ENCODE data around the gene CCBE1.
"Not testable (repeated sequence)": the region's sequence is repeated elsewhere in the genome, so short reads cannot be mapped to it uniquely, and the experiment has no call there.

Gene CCBE1

DNA sequence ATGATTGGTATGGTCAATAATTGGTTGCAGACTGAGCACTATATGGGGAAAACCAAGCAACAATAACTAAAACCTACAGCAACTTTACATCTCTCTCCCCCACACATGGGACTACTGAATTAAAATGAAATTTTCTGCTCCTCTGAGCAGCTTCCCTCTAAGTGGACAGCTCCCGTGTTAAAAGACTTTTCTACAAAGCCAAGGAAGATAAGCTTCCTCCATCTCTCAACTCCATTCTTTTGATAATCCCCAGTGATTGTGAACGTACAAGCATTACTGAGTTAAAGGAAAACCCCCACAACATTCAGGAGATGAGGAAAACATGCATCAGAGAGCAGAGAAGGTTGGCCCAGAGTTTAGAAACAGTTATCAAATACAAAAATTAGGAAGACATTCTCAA lies 21.9 kb downstream of the CCBE1 start:
- no peak for DNase-seq

DNA sequence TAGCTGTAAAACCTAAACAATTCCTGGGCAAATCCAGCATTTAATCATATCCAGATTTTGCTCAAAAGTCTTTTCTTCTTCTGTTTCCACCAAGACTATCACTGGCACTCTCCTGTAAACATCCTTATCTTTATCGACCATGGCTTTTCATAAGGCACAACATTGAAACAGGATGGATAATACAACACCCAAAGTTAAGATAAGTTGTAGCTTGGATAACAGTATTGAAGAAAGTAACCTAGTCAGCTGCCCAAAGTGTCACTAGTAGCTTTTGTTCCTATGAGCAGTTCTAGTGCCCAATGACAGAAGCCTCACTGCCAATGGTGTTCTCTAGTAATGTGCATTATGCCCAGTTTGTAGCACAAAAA lies 22.3 kb downstream of the CCBE1 start:
- DNase-seq = no peak

DNA sequence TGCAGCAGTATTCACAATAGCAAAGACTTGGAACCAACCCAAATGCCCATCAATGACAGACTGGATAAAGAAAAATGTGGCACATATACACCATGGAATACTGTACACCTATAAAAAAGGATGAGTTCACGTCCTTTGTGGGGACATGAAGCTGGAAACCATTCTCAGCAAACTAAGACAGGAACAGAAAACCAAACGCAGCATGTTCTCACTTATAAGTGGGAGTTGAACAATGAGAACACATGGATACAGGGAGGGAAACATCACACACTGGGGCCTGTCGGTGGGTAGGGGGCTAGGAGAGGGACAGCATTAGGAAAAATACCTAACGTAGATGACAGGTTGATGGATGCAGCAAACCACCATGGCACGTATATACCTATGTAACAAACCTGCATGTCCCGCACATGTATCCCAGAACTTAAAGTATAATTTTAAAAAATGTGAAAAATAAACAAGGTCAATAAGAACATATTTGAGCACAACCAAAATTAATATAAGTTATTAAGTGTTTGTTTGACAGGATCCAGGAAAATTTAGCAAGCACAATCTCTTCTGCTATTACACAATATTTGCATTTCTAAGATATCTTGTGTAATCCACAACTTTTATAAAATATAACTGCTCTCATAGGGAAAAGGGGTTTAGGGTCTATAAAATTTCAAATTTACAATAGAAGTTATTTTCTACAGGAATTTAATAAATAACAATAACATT lies 22.9 kb downstream of the CCBE1 start:
- DNase-seq = no peak

DNA sequence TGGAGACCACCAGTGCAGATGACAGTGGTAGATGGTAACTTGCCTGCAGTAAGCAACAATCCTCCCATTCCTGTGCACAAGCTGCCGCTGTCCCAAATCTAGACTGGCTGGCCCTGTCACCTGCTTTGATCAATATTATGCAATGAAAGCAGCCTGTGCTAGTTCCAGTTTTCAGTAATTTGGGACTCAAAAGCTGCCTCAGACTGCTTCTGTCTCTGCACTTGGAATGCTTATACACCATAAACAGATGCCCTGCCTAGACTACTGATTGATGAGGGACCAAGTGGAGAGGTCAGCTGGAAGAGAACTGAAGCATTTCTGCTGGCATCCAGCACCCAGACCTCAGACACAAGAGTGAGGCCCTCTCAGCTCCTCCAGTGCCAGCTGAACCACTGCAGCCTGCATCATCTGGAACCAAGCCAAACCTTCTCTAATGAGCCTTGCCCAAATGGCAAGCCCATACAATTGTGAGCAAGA lies 24.9 kb downstream of the CCBE1 start:
- DNase-seq = no peak

DNA sequence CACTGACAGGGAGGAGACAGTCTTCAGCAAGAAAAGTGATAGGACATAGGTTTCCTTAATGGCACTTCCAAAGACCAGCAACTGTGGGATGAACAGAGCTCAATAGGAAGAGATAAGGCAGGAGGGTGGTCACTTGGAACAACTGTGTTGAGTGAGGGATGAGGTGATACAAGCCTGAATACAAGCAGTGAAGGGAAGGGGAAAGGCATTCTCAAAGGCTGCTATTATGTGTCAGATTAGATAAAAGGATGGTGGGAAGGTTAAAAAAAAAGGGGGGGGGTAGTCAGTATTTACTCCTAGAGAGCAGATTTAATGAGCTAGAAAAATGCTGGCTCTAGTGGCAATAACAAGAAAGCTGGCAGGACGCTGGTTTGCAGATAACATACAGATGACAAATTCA lies 25.7 kb downstream of the CCBE1 start:
- no peak for DNase-seq

DNA sequence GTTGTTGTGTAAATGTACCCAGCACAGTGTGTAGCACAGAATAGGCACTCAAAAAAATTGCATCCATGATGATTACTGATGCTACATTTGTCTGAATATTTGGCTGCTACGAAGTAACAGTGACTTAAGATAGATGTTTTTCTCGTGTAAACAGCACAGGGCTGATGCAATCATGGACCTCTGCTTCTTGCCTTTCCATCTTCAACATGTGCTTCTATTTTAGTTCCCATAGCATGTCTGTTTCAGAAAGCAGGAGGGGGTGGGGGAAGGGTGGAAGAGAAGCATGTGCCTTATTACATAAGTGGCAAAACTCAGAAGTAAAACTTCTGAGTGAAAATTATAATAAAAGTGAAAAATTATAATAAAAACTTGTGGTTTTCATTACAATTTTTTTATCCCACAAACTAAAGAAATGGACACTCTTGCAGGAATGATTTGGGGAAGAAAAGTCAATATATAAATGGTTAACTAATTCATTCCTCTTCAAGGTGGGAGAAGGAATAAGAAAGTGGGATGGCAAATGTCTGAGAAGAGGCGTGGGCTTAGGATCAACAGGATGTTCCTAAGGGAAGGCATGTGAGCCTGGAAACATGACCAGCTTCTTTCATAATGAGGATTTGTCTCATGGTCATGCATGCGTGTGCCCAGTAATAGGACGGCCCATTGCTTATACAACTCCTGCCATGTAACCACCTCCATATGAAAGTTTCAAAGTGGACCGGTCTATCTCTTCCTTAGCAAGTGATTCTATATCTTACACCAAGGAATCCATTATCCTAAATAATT lies 27.2 kb downstream of the CCBE1 start:
- no peak for DNase-seq

DNA sequence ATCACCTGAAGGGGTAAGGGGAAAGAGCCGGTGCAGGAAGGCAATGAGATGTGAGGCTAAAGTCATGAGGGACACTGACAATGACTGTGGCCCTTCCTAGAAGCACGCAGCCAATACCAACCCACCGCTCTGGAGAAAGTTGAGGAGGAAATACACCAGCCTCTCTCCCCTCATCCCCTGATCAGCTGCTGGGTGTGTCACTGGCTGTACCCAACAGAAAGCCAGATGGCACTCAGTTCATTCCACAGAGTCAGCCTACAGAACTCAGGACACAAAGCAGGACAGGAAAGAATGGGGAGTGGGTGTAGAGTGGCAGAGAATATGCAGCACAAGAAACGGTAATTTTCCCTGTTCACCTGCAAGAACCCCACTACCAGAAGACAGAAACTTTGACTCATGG lies 29.7 kb downstream of the CCBE1 start:
- no peak for DNase-seq

DNA sequence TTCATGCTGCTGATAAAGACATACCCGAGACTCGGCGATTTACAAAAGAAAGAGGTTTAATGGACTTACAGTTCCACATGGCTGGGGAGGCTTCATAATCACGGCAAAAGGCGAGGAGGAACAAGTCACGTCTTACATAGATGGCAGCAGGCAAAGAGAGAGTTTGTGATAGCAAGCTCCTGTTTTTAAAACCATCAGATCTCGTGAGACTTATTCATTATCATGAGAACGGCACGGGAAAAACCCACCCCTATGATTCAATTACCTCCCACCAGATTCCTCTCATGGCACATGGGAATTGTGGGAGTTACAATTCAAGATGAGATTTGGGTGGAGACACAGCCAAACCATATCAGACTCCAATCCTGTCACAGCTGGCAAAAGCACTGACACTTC lies 31.2 kb downstream of the CCBE1 start:
- DNase-seq = not testable (repeated sequence)

DNA sequence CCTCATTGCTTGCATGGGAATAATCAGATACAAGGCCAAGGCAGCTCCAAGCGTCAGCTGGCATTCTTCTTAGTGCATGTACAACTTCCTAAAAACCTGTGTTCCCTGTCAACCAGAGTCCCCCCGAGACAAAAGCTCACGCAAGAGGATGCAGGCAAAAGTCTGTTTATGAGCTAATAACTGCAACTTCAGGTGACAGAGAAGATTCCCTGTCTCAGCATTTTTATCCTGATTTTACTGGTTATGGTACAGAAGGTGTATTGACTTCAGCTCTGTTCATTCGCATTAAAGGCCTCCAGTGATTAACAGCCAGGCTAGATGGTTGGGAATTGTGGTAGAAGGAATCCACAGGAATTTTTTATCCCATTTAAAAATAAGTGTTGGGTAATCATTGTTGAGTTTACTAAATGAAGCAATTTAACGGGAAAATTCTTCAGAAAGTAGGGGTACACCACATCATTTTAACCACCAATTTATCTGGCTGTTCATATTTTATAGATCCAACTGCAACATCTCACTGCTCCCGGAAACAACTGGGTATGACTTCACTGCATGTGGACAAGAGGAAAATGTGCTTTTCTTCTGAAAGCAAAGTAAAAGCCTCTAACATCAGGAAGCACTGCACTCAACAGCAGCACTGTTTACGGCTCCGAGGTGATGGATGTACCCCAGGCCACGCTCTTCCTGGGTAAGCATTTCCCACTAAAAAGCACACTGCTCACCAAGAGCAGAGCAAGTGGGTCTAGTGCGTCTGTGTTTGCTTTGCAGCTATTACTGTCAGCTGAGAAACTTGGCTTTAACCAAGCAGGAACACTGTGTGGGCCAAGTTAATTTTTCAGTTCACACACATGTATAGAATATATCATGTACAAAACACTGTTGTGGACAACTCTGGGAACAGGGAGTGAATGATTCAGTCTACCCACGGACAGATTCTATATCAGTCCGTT lies 31.9 kb downstream of the CCBE1 start:
- DNase-seq = no peak

DNA sequence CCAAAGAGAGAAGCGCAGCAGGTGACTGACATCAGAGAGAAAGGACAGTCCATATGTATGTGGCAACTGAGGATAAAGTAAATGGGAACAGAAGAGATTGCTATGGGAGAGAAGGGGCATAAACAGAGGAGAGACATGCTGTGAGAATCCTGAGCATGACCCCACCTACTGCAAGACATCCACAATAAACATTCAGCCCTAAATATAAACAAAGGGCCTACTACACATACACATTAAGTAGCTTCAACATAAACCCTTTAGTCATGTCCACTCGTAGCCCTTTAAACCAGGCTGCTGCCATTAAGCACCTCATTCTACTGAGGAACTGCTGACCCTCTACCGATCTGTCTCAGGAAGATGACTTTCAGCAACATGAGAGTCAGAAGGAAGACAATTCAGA lies 32.9 kb downstream of the CCBE1 start:
- no peak for DNase-seq

DNA sequence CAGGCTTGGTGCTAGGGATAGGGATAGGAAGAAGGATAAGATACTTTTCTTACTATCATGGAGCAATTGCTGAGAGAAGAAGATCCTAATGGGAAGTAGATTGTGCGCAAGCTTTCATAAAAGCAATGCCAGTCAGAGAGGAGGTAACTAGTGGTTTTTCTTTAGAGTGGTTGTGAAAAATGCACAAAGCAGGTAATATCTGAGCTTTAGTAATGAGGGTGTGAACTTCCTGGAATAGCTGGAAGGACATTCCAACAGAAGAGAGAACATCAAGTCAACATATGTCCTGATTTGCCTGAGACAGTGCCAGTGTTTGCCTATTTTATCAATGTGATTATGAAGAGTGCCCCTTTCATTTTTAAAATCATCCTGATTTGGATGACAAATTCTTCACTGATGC lies 34.1 kb downstream of the CCBE1 start:
- no peak for DNase-seq

DNA sequence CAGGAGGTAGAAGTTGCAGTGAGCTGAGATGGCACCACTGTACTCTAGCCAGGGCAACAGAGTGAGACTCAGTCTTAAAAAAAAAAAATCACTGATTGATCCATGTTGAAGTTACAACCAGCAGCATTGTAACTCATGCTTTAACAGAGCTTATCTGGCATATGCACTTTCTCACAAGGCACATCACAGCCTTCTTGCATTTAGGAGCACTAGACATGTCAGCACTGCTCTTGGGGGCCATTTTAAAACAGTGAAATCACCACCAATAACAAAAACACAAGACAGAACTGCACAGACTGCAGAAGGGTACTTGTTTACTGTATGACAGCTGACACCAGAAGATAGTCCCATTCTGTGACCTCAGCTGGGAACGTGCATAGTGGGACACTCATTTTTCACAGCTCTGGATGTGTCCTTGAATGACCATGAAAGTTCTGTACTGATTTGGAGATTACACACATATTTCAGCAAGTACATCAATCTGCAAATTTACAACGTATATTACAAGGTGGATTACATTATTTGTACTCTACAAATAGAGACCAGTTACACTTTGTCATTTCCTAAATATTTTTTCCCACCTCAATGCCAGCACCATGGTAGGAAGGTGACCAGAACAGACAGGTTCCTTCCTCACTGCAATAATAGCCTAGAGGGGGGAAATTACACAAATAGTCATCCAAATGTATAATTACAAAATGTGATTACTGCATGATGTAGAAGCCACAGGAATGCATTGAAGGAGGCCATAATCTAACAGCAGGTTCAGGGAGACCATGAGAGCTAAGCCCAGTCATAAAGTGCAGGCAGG lies 35.1 kb downstream of the CCBE1 start:
- no peak for DNase-seq

DNA sequence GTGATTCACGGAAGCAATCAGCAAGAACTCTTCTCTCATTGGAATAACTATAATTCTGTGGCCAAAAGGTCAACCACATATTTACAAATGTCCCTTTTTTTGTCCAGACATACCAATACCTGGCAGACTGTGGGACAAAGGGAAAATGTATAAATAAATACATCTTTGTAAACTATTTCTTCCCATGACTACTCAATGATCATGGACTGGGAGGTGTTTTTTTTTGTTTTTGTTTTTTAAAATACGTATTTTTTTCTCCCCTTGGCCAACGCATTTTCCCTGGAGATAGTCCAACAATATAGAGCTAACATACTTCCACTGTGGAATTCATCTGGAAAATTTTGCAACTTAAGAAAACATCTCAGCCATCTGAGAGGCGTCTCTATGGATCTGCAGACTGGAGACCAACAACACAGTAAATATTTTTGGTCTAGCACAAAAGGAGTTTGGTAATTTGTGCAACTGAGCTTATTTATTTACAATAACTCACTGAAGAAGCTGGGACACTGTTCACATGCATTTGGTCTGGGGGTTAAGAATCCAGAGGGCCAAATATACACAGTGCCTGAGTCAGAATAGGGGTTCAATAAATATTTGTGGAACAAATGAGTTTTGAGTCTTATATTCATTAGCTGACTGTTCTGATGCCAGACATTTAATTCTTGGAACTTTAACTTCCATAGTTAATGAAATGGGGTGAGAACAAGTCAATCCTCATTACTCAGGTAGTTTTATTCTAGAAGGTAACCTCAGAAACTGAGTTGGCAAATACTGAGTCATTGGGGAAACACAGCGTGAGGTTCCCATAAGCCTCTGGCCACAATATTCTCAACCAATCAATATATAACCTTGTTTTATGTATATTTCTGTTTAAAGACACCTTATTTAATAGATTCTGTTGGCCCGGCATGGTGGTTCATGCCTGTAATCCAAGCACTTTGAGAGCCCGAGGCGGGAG lies 36.2 kb downstream of the CCBE1 start:
- no peak for DNase-seq

DNA sequence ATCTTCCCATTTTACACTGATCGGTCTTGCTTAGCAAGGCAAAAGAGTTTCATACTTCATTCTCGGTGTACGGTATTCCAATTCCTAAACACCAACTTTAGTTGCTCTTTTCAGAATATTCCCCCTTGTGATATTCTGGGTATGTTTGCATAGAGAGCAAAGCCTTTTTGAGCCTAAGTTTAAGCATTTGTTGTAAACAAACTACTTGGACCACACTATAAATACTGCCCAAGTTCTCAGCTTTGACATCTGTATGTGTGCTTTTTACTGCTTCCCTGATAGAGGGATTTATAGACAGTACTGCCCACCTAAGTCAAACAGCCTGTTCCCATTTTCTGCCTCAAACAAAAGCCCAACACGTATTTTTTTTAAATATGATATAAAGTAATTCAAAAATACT lies 36.9 kb downstream of the CCBE1 start:
- DNase-seq = no peak

DNA sequence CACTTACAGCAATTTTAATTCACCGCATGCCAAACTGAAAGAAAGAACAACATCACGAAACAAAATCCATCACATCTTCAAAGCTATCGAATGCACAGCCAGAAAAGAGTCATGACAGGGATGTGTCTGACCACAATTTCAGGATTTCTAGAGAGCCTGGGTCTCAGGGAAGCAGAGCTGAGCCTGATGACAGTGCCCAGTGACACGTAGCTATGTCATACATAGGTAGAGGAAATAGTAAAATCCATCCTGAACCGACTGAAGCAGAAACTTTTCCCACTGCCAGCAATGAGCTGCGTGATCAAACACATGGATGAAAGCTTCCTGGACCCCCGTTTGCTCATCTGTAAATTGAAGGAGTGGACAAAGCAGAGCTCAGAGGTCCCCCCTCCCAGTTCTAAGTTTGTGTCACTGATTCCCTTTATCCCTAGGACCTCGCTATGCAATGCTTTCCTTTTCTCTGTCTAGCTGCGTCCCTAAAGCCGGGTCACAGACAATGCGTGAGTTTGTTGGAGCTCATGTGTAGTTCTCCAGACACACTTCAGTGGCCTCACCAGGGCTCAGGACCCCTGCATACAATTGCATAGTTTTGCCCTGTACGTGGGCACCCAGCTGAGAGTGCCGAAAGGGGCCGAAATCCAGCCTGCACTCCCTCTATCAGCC lies 37.6 kb downstream of the CCBE1 start:
- no peak for DNase-seq

DNA sequence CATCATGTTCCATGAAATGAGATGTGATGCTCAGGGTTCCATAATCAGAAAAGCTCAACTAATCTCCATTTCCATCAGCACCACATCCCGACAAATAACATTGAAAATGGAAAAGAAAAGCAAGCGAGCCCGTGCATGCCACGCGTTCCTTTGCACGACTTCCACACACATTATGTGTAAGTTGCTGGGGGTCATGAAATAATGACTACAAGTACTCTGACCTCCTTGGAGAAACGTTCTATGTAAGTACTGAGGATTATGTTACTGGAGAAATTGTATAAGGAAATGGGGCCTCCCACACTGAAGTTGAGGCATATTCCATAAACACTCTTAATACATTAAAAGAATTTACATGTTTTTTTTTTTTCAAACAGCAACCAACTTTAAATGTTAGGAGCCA lies 38.3 kb downstream of the CCBE1 start:
- DNase-seq = no peak

DNA sequence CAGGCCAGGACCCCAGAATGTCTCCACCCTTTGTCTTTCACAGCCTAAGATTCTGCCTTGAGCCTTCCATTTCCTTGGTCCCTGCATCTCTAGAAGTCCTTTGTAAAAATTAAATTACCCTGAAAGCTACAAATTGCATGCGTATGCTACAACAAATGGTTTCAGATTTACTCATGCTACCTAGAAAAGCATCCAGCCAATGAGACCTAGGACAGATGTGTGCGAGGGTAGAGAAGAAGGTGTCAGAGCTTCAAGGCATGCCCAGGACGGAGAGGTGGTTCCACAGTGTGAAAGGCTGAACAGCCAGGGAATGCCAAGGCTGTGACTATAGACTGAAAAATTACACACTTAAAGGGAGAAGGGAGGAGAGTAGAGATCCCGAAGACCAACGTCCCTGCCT lies 40.2 kb downstream of the CCBE1 start:
- DNase-seq = no peak

DNA sequence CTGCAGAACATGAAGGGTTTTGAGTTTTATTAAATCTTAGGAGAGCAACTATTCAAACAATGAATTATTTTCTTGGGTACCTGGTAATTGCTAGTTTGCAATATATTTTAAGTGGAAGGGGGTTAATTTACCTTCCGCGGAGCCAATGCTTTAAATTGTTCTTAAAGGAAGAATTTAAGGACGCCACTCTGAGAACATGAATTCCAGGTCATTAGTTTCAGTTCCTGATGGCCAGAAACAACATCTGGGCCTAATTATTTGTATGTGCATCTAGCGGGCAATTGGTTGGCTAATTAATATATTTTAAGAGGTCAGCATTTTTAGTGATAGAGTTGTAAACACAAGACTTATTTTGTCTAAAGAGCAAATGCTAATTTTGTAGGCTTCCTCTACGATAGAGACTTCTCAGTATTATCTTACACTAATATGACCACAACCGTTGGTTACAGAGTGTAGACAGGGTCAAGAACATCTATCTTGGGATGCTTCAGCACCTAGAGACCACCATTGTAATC lies 40.8 kb downstream of the CCBE1 start:
- no peak for DNase-seq

DNA sequence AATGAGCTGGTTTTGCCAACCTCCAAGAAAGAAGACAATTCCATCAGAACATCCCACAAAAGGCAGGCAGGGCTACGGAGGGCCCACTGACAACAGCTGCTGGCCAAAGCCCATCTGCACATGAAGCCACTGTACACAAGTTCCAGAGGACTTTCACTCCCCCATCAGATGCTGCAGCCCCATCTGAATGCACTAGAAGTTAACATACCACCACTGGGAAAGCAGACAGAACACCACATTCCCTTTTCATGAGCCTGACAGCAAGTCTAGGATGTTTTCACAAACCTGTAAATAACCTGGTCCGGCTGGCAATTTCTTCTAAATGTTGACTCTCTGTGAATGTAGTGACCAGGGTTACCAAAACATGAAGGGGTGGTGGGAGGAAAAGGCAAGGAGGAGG lies 41.5 kb downstream of the CCBE1 start:
- DNase-seq = no peak

DNA sequence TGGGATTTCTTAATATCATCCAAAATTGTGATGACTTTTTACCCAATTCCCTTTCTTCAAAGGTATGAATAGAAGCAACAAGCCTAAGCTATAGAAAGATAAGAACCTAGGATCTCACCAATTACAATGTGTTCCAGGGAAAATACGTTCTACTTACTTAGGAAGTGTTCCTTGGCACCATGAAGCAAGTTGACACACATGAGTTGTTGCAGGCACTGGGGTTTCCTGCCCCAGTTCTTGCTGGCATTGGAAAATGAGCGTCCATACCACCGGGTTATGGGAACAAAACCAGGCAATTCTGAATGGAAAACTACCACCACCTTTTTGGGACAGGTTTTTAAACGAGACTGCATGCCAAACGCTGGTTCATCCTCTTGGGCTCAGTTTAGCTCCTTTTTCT lies 46.2 kb downstream of the CCBE1 start:
- no peak for DNase-seq

Data from 8988T (cell line).